K562 (cell line): Measurements from ENCODE around the gene C15orf62. TPM values are rescaled to one million over a fixed set of nuclear protein-coding genes. Genes with fewer than 3 reads are reported as not detected.

Experiments used
- CBFA2T3 ChIP-seq: fragments of 450-650 bp; IDR thresholded peaks from 2 replicates; pipeline ENCODE4 v1.6.1; 2017
- polyA plus RNA-seq, 8 experiments: library from polyadenylated mRNA; depleted of rRNA in 4 of 8; stranded (reverse) in 5 of 8; unstranded in 3 of 8; fragments of >200 nt; fragmentation: Nextera tagmentation in 2 of 8; fragmentation: Illumina TruSeq in 1 of 8; extraction: Ambion mirVana in 2 of 8; extraction: Trizol in 1 of 8; gene quantifications; 2 replicates each; pipeline versions ENCODE4 v1.2.1 to v1.2.3, GENCODE V29; 2011 to 2014; ENCODE audit warnings: inconsistent platforms in 1 of 8, missing spikeins in 1 of 8
- total RNA-seq, 7 experiments: library from RNA; depleted of rRNA in 6 of 7; stranded (reverse); fragments of >200 nt in 6 of 7; fragmentation: Illumina TruSeq in 2 of 7; extraction: Trizol in 2 of 7; gene quantifications; 2 replicates each; pipeline versions ENCODE4 v1.2.1 to v1.2.3, GENCODE V29; 2011 to 2021; ENCODE audit warnings: low replicate concordance in 1 of 7
- TF ChIP-seq, protein P1 (sequence below): fragments of 450-650 bp; IDR thresholded peaks from 2 replicates; pipeline ENCODE4 v1.6.1; 2016; ENCODE audit warnings: mild to moderate bottlenecking, moderate library complexity

Gene C15orf62
- total and polyA plus RNA-seq, 9 of the 15 experiments (the other 6 are each of a cell fraction or from before 2014, with no cell fraction given) = 0.01 to 0.76 (median 0.30) TPM; not detected in 1

DNA sequence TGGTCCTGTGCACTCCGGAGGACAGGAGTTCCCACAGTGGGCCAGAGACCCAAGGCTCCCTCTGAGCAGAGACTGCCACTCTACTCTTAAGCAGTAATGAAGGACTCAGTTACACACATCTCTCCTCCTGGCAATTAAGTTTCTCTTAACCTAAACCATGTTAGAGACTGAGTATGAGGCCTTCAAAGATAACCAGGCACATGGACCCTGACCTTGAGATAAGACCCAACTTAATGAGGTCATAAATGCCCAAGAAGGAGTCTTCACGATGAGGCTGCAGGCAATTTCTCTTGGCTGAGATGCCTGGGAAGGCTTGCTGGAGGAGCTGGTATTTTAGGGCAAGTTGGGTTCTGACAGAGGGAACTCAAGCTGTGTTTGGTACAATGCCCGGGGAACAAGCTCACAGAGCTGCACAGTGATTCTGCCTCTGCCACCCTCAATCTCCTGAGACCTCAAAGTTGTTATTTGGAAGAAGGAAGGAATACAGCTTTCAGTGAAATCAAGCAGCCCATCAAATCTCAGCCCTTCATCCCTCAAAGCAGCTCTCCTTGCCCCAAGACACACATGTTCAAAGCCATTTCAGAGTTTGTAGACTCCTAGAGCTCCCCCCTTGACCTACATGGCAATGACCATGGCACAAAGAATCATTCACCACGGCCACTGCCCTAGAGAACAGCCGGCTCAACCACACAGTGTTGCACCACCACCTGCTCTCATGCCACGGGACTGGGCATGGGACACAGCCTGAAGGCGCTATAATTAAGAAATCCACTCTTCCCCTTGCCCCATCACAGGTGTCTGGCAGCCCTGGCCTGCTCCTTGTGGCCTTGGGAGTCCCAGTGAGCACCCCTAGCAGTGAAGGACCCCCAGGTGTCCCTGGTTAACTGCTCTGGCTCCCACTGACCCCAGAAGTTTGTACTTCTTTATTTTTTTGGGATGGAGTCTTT lies 21.8 kb upstream of the C15orf62 start (continued):
- TF ChIP-seq, protein P1, sequence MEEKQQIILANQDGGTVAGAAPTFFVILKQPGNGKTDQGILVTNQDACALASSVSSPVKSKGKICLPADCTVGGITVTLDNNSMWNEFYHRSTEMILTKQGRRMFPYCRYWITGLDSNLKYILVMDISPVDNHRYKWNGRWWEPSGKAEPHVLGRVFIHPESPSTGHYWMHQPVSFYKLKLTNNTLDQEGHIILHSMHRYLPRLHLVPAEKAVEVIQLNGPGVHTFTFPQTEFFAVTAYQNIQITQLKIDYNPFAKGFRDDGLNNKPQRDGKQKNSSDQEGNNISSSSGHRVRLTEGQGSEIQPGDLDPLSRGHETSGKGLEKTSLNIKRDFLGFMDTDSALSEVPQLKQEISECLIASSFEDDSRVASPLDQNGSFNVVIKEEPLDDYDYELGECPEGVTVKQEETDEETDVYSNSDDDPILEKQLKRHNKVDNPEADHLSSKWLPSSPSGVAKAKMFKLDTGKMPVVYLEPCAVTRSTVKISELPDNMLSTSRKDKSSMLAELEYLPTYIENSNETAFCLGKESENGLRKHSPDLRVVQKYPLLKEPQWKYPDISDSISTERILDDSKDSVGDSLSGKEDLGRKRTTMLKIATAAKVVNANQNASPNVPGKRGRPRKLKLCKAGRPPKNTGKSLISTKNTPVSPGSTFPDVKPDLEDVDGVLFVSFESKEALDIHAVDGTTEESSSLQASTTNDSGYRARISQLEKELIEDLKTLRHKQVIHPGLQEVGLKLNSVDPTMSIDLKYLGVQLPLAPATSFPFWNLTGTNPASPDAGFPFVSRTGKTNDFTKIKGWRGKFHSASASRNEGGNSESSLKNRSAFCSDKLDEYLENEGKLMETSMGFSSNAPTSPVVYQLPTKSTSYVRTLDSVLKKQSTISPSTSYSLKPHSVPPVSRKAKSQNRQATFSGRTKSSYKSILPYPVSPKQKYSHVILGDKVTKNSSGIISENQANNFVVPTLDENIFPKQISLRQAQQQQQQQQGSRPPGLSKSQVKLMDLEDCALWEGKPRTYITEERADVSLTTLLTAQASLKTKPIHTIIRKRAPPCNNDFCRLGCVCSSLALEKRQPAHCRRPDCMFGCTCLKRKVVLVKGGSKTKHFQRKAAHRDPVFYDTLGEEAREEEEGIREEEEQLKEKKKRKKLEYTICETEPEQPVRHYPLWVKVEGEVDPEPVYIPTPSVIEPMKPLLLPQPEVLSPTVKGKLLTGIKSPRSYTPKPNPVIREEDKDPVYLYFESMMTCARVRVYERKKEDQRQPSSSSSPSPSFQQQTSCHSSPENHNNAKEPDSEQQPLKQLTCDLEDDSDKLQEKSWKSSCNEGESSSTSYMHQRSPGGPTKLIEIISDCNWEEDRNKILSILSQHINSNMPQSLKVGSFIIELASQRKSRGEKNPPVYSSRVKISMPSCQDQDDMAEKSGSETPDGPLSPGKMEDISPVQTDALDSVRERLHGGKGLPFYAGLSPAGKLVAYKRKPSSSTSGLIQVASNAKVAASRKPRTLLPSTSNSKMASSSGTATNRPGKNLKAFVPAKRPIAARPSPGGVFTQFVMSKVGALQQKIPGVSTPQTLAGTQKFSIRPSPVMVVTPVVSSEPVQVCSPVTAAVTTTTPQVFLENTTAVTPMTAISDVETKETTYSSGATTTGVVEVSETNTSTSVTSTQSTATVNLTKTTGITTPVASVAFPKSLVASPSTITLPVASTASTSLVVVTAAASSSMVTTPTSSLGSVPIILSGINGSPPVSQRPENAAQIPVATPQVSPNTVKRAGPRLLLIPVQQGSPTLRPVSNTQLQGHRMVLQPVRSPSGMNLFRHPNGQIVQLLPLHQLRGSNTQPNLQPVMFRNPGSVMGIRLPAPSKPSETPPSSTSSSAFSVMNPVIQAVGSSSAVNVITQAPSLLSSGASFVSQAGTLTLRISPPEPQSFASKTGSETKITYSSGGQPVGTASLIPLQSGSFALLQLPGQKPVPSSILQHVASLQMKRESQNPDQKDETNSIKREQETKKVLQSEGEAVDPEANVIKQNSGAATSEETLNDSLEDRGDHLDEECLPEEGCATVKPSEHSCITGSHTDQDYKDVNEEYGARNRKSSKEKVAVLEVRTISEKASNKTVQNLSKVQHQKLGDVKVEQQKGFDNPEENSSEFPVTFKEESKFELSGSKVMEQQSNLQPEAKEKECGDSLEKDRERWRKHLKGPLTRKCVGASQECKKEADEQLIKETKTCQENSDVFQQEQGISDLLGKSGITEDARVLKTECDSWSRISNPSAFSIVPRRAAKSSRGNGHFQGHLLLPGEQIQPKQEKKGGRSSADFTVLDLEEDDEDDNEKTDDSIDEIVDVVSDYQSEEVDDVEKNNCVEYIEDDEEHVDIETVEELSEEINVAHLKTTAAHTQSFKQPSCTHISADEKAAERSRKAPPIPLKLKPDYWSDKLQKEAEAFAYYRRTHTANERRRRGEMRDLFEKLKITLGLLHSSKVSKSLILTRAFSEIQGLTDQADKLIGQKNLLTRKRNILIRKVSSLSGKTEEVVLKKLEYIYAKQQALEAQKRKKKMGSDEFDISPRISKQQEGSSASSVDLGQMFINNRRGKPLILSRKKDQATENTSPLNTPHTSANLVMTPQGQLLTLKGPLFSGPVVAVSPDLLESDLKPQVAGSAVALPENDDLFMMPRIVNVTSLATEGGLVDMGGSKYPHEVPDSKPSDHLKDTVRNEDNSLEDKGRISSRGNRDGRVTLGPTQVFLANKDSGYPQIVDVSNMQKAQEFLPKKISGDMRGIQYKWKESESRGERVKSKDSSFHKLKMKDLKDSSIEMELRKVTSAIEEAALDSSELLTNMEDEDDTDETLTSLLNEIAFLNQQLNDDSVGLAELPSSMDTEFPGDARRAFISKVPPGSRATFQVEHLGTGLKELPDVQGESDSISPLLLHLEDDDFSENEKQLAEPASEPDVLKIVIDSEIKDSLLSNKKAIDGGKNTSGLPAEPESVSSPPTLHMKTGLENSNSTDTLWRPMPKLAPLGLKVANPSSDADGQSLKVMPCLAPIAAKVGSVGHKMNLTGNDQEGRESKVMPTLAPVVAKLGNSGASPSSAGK = peak; percentile 63
- peak; percentile 58 for TF ChIP-seq CBFA2T3
- TF ChIP-seq, all 486 proteins: peak for 20
